ENCODE measurements around the gene CRPPA.
"Not testable (repeated sequence)": the region's sequence is repeated elsewhere in the genome, so short reads cannot be mapped to it uniquely, and the experiment has no call there.

CRPPA gene

DNA sequence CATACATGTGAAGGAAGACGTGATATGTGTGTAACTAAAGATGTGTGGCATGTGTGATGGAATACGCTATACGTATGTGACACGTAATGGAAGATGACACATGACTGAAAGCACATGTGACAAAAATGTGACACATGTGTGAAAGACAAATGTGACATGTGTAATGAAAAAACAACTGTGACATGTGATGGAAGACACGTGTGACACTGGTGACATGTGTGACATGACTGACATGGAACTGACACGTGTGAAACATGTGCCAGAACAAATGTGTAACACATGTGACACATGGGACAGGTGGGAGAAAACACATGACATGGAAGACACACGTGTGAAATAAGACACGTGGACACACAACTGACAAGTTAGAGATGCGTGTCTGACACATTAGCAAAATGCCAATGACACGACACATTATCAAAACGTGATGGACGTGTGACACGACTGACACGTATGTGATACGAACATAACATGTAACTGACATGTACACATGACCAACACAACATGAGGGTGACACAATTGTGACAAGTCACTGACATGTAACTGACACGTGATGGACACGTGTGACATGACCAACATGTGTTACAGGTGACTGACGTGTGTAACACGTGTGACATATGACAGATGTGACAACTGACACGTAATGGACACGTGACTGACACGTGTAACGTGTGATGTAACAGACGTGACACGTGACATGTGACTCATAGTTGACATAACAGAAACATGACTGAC is 24.4 kb downstream of the CRPPA start:
- FAIRE-seq = no peak

DNA sequence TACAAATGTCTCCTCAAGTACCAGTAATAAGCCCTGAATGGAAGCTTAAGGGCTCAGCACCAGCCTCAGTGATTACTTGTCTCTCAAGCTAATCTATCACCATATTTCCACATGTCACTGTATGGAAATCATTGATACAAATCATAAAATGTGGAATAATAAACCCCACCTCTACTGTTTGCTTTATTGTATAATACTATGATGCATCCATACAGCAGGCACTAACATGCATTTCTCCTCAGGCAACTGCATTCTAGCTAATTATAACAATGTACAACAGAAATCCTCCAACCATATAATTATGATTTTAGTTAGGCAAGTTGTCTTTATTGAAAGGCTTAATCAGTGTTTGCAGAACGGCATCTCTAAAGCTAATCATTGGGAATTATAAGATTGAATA is 26.2 kb downstream of the CRPPA start:
- FAIRE-seq = no peak

DNA sequence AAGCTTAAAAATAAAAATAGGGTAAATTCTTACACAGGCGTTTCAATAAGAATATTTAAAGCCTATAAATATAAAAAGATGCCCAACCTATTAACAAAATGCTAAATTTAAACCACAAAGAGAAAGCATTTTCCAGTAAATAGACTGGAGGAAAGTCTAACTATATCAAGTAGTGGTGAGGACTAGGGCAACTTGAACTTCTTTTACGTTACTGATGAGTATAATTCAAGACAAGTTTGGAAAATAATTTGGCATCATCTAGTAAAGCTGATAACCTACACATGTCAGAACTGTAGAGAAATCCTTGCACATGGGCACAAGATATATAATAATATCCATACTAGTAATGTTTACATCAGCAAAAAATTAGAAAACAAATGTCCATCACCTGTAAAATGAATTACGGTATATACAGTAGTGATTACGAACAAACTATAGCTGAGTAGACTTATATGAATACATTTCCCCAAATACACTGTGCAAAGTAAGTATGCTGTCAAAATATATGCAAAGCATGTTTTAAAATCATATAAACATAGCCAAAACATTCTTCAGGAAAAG is 27.4 kb downstream of the CRPPA start:
- FAIRE-seq = no peak

DNA sequence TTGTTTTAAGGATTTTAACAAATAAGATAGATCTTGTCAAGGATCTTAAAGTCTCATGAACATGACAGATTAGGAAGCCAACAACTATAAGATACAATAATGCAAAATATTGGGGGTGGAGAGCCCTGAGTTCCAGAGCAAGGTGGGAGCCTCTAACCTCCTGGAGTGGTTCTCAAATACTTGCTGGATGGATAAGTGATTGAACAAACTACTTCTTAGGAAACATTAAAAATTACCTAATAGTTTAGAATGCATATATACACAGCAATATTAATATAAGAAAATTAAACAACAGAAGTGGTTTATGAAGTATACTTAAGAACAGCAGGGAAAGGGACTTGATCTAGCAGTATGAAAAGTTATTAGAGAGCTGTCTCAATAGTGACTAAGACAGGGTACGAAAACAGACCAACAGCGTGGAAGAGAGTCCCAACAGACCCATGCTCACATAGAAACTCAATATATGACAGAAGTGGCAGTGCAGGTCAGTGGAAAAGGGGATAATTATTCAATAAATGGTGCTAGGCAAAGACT is 28.3 kb downstream of the CRPPA start:
- FAIRE-seq = no peak

DNA sequence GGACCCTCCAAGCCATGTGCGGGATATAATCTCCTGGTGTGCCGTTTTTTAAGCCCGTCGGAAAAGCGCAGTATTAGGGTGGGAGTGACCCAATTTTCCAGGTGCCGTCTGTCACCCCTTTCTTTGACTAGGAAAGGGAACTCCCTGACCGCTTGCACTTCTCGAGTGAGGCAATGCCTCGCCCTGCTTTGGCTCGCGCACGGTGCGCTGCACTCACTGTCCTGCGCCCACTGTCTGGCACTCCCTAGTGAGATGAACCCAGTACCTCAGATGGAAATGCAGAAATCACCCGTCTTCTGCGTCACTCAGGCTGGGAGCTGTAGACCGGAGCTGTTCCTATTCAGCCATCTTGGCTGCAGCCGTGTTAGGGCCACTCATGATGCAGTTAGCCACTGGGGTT is 37.6 kb downstream of the CRPPA start:
- not testable (repeated sequence) for FAIRE-seq

DNA sequence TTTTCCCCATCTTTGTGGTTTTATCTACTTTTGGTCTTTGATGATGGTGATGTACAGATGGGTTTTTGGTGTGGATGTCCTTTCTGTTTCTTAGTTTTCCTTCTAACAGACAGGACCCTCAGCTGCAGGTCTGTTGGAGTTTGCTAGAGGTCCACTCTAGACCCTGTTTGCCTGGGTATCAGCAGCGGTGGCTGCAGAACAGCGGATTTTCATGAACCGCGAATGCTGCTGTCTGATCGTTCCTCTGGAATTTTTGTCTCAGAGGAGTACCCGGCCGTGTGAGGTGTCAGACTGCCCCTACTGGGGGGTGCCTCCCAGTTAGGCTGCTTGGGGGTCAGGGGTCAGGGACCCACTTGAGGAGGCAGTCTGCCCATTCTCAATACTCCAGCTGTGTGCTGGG is 38.2 kb downstream of the CRPPA start:
- FAIRE-seq = not testable (repeated sequence)
